Astrocyte of the hippocampus (primary cell): ENCODE measurements around the gene SDE2.
A peak's percentile ranks its signal among the peaks of the same experiment; 100 is the strongest.
"Not testable (repeated sequence)": the region's sequence is repeated elsewhere in the genome, so short reads cannot be mapped to it uniquely, and the experiment has no call there.

Experiments
- DNase-seq: peaks from one replicate; pipeline ENCODE4 v3.0.0; 2011; ENCODE audit warnings: low read depth, low spot score

Gene SDE2

DNA sequence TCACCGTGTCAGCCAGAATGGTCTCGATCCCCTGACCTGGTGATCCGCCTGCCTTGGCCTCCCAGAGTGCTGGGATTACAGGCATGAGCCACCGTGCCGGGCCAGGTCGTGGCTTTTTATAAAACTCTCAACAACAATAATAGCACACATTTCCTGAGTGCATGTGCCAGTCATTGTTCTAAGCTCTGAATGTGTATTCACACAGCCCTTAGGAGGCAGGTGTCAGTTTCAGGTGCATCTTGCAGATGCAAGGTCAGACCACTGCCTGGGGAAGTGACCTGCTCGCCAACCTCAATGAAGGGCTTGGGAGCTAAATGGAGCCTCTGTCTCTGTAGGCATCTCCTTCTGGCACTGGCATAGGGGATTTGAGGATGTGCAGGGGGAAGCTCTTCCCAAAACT lies 56.6 kb downstream of the SDE2 start:
- no peak for DNase-seq

DNA sequence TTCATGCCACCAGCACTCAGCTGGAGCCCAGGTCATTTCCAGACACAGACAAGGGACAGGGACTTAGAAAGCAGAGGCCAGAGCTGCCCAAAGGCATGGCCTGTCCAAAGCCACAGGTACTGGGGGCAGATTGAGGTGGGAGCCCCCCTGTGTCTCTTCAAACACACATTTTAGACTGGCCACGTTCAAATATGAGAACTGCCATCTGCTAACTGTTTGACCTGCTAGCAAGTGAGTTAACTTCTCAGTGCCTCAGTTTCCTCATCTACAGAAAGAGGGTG lies 57.3 kb downstream of the SDE2 start:
- DNase-seq: no peak

DNA sequence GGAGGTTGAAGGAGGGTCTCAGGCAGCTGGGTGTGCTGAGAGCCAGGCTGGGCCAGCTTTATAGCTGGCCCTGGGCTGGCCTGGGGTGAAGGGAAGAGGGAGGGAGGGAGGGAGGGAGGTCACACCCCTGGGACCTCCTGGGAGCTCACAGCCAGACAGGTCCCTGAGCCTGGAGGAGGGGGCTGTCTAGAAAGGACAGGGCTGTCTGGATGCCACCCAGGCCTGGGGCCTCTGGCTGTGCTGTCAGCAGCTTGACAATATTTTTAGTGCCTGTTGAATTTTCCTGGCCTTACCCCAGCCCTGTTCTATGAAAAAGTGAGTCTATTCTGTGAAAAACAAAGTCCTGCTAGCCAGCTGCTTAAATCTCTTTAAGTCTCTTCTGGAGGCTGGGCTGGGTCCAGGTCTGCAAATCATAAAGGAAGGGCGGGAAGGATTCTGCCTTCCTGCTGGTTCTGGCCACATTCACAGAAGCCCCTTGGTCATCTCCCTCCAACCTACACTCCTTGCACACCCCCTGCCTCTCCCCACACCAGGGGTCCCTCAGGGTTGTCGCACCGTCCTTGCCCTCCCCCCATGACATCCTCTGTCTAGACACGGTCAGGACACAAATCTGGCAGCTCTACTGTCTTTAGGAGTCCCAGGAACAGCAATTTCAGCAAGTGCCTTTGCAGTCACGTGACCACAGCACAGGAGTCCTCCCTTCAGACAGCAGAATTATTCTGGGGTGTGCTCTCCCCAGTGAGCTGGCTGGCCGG lies 57.8 kb downstream of the SDE2 start, which contains the start of gene LEFTY2:
Gene LEFTY2, minus strand, starts transcription at position 34 of the 755 bp plus-strand sequence. CDS start 80 bp downstream, outside the sequence.
- DNase-seq: no peak

DNA sequence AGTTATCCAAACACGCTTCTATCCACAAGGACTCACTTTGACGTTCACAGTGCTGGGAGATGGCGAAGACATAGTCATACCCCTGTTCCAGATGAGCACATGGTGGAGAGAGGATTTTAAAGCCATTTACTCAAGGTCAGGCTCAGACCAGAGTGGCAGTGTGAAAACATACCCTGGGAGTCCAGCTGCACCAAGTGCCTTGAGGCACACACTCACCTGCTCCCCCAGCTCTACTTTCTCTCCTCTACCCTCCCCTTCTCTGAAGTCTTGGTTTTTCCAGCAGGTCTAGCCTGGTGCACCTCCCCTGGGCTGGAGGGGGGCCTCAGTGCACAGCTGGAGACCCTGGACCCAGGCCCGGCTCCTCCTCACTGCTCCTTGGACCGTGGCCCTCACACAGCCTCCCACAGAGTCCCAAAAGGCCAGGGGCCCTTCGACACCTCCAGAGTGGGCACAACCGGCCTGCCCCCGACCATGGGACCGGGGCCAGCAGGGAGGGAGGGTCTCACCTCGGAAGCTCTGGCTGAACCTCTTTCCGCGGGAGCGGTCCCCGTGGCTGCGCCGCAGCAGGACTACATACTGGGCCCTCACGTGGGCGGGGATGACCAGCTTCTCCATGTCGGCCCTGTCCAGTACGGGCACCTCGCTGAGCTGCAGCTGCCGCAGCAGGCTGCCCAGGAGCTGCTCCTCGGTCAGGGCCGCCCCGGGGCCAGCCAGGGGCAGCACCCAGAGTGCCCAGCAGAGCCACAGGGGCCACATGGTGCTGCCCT lies 58.6 kb downstream of the SDE2 start:
- DNase-seq: no peak

DNA sequence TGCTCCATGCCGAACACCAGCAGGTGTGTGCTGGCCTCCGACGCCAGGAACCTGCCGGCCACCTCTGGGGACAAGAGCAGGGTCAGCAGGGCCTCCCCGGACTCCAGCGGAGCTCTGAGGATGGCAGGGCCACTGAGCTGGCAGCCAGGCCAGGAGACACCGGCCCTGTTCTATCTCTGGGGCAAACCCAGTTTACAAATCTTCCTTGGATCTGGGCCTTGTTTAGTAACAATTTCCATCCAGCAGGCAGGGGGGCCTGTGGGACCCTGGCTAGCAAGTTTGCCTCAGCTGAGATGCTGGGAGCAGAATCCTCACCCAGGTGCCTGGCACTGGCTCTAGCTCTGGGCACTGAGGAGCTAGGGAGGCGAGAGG lies 59.2 kb downstream of the SDE2 start:
- DNase-seq: not testable (repeated sequence)

DNA sequence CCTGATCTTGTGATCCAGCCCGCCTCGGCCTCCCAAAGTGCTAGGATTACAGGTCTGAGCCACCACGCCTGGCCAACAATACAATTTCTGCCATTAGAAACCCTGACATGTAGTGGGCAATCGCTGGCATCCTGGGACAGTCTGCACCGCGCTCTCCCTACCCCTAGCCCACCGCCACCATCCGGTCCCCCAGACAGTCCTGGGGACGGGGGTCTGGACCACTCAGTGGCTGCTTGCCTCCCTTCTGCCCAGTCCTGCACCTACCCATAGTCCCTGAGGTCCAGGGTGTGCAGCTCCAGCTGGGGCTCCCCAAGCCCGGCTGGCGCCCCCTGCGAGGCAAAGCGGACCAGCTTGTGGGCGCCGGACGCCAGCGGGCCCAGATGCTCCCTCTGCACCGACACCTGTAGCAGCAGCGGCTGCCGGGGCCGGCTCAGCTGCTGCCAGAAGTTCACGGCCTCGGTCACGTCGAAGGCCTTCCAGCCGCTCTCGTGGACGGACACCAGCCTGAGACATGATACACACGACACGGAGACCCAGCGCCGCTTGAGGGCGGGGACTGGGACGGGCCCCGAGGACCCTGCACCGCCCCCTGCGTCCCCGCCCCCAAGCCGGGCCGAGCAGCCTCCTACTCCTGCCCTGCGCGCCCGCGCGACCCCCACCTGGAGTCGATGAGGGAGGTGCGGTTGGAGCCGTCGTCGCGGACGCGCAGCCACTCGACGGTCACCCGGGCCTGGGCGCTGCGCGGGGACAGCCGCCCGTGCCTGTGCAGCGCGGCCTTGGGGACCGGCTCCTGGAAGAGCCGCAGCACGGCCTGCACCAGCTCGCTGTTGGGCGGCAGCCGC lies 59.8 kb downstream of the SDE2 start:
- DNase-seq: not testable (repeated sequence)

DNA sequence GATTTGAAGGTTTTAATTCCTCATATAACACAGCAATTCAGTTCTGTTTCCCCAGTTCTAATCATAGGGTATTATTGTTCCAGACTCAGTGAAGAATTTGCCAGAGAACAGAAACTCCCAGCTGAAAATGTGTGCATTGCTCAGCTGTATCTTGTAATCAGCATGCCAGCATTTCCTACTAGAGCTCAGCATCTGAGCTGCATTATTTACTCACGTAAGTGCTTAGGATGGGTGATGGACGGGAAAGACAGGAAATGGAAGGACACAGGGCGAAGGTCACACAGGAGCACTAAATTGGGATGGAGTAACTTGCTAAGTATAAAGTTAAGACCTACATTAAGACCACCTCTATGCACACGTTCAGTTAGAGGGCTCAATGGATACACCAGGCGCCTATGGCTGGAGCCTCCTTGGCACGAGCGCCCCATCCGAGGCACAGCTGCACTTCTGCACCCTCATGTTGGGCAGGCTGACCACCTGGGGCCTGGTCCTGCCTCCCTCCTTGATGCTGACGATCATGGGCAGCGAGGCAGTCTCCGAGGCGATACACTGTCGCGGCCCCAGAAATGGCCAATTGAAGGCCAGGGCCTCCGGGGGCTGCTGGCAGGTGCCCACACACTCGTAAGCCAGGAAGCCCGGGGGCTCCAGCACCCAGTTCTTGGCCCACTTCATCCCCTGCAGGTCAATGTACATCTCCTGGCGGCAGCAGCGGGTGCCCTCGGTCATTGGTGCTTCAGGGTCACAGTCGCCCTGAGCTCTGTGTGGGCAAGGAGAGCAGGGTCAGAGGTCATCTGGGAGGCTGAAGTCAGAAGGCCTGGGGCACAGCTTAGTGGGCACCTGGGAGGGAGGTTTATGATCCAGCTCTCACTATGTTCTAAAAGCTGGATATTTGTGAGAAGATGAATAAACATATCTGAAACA lies 61.8 kb downstream of the SDE2 start:
- DNase-seq: no peak

DNA sequence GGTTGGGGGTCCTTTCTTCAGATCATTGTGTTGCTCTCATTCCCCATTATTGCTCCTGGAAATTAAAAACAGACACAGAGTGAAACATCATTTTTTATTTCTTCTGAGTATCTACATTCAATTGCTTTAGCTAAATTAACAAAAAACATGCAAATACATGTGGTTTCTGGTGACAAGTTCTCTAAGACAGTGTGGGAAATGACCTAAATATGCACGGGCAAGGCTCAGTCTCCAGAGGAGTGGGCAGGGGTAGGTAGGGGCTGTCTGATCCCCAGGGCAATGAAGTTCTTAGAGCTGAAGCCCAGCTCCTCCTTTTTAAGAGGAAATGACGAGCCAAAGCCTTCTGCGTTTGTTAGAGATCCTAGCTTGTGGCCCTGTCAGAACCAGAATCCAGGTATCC lies 62.6 kb downstream of the SDE2 start:
- no peak for DNase-seq

DNA sequence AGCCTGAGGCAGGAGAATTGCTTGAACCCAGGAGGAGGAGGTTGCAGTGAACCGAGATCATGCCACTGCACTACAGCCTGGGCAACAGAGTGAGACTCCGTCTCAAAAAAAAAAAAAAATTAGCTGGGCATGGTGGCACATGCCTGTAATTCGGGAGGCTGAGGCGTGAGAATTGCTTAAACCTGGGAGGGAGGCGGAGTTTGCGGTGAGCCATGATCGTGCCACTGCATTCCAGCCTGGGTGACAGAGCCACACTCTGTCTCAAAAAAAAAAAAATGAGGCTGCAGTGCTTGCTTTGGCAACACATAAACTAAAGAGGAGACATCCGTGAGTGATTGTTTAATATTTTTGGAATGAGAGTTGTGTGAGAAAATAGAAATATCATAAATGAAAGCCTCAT lies 63.1 kb downstream of the SDE2 start:
- DNase-seq: not testable (repeated sequence)

DNA sequence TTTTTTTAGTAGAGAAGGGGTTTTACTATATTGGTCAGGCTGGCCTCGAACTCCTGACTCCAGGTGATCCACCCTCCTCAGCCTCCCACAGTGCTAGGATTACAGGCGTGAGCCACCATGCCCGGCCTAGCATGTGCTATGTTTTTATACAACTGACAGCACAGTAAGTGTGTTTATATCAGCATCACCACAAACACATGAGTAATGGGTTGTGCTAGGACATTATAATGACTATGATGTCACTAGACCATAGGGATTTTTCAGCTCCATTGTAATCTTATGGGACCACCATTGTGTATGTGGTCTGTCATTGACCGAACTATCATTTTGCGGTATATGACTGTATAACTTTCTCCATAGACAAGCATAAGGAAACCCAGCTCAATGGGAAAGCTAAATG lies 64.4 kb downstream of the SDE2 start:
- DNase-seq: no peak

DNA sequence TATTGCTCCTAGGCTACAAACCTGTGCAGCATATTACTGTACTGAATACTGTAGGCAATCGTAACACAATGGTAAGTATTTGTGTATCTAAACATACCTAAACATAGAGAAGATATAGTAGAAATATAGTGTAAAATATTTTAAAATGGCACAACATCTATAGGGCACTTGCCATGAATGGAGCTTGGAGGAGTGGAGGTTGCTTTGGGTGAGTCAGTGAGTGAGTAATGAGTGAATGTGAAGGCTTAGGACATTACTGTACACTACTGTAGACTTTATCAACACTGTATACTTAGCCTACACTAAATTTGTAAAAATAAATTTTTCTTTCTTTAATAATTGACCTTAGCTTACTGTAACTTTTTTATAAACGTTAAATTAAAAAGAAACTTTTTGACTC lies 66.1 kb downstream of the SDE2 start:
- peak; percentile 34 for DNase-seq
